ENCODE measurements around the gene ZNF221.

DNA sequence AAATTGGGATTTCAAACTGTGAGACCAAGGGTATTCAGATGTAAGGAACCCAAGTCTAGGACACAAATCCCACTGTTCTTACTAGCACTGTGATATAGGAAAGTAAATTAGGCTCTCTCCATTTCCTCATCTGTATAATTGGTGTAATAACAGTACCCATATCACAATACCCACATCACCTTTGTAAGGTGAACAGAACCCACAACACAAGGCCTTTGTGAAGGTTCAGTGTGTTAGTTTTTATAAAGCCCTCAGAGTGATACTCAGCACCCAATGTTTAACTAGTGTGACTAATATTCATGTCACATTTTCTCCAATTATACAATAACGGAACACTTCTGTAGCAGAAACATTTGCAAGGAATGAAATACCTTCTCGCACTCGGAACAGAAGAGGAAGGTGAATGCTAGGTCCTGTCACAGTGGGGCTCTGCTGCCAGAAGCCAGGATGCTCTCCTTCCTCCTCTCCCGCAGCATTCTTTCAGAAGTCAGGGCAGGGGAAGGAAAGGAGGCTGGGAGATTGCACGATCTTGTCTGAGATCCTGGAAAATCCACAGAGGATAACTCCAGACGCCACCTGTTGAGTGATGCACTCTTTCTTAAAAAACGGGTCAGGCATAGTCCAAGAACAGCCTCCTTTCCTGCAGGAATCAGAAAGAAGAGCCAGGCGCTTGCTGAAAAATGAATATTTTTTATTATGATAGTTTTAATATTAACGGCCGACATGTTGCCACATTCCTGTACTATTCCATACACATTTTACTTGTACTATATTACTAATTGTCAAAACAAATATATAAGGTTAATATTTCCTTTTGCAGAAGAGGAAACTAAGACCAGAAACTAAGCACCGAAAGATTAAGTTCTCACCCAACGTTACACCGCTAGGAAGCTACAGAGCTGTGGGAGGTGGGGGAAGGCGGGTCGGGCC is 16.7 kb upstream of the ZNF221 start:
- TF ChIP-seq, protein P1, sequence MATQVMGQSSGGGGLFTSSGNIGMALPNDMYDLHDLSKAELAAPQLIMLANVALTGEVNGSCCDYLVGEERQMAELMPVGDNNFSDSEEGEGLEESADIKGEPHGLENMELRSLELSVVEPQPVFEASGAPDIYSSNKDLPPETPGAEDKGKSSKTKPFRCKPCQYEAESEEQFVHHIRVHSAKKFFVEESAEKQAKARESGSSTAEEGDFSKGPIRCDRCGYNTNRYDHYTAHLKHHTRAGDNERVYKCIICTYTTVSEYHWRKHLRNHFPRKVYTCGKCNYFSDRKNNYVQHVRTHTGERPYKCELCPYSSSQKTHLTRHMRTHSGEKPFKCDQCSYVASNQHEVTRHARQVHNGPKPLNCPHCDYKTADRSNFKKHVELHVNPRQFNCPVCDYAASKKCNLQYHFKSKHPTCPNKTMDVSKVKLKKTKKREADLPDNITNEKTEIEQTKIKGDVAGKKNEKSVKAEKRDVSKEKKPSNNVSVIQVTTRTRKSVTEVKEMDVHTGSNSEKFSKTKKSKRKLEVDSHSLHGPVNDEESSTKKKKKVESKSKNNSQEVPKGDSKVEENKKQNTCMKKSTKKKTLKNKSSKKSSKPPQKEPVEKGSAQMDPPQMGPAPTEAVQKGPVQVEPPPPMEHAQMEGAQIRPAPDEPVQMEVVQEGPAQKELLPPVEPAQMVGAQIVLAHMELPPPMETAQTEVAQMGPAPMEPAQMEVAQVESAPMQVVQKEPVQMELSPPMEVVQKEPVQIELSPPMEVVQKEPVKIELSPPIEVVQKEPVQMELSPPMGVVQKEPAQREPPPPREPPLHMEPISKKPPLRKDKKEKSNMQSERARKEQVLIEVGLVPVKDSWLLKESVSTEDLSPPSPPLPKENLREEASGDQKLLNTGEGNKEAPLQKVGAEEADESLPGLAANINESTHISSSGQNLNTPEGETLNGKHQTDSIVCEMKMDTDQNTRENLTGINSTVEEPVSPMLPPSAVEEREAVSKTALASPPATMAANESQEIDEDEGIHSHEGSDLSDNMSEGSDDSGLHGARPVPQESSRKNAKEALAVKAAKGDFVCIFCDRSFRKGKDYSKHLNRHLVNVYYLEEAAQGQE (IDR thresholded peaks at IDR 0.05; ENCODE audit: insufficient replicate concordance, low read depth): no peak
- TF ChIP-seq, protein P2, sequence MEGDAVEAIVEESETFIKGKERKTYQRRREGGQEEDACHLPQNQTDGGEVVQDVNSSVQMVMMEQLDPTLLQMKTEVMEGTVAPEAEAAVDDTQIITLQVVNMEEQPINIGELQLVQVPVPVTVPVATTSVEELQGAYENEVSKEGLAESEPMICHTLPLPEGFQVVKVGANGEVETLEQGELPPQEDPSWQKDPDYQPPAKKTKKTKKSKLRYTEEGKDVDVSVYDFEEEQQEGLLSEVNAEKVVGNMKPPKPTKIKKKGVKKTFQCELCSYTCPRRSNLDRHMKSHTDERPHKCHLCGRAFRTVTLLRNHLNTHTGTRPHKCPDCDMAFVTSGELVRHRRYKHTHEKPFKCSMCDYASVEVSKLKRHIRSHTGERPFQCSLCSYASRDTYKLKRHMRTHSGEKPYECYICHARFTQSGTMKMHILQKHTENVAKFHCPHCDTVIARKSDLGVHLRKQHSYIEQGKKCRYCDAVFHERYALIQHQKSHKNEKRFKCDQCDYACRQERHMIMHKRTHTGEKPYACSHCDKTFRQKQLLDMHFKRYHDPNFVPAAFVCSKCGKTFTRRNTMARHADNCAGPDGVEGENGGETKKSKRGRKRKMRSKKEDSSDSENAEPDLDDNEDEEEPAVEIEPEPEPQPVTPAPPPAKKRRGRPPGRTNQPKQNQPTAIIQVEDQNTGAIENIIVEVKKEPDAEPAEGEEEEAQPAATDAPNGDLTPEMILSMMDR (IDR thresholded peaks at IDR 0.05; ENCODE audit: insufficient read depth, low read length): no peak
- TF ChIP-seq POLR2AphosphoS5 (IDR thresholded peaks at IDR 0.05; ENCODE audit: low read depth) (no peak), SPI1 (IDR thresholded peaks at IDR 0.05; ENCODE audit: borderline replicate concordance, low read depth) (no peak)
